Stimulated activated CD8-positive, alpha-beta memory T cell treated with anti-CD3 and anti-CD28 coated beads, Interleukin-7, amount 100 ng/mL, for 4 hours (primary cell): ENCODE measurements around the gene CRYGN.

Experiments
- DNase-seq, 2 donors: peaks; one replicate each; pipeline ENCODE4 v3.0.0-alpha.2; 2020; ENCODE audit warnings: low read depth in 2 of 2

Gene CRYGN

DNA sequence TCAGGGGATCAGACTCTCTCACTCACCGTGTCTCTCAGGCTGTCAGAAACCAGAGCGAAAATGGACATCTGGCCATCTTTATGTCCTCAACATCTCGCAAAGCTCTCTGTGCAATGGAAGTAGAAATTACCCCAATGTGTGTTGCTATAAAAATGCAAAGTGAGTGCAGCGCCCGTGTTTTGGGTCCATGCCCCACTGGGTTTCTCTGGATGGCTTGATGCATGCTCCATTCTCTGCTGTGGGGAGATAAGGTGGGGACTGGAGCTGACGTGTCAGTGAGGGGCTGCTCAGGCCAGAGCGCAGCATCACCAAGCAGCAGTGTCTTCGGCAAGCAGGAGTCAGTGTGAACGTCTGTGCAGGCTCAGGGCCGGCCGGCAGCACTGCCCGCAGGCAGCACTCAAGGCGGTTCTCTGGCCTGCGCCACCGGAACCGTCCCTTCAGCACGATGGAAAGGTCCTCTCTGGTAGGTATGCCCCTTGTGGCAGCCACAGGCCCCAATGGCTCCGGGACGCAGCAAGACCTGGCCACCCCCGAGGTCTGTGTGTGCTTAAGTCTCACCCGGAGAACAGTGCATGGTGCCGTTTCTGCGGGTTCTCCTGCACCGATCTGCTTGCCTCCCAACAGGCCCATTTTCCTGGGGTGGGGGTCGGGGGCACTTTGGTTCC, 60.3 kb downstream of the CRYGN start:
- DNase-seq: no peak

DNA sequence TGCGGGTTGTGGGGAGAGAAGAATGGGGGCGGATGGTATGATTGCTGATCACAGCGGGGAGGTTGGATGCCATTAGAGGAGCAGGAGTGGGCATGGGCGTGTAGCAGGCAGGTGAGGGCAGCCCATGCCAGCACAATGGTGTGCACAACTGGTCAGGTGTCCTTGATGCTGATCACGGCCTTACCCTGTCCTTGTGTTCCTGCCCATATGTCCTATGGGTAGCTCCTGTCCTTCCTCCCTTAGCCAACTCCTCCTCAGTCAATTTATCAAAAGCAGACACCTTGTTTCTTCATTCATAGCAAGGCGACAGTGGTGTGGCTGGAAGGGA, 60.8 kb downstream of the CRYGN start:
- DNase-seq: no peak
